Fibroblast of peridontal ligament (primary cell): ENCODE measurements around the gene PLXNB1.

Experiments
- DNase-seq: peaks from one replicate; pipeline ENCODE4 v3.0.0-alpha.2; 2010; ENCODE audit errors: extremely low read depth

The PLXNB1 gene

GRCh38 chr3:48419149-48419548 lies 10.7 kb downstream of the PLXNB1 start:
- DNase-seq = no peak

GRCh38 chr3:48418651-48419050 lies 11.2 kb downstream of the PLXNB1 start:
- no peak for DNase-seq

- DNase-seq = no peak
Observed at GRCh38 chr3:48418140-48418539, 11.7 kb downstream of the PLXNB1 start.

GRCh38 chr3:48417529-48418108 lies 12.3 kb downstream of the PLXNB1 start:
- DNase-seq = no peak

- no peak for DNase-seq
Observed at GRCh38 chr3:48416546-48416945, 13.3 kb downstream of the PLXNB1 start.

GRCh38 chr3:48416091-48416505 lies 13.8 kb downstream of the PLXNB1 start:
- DNase-seq = no peak

GRCh38 chr3:48415251-48415953 lies 14.5 kb downstream of the PLXNB1 start:
- no peak for DNase-seq

GRCh38 chr3:48414376-48415250 lies 15.3 kb downstream of the PLXNB1 start:
- no peak for DNase-seq

GRCh38 chr3:48413611-48414010 lies 16.3 kb downstream of the PLXNB1 start:
- DNase-seq = no peak

GRCh38 chr3:48413086-48413485 lies 16.8 kb downstream of the PLXNB1 start:
- DNase-seq = no peak

- no peak for DNase-seq
Observed at GRCh38 chr3:48412375-48413001, 17.4 kb downstream of the PLXNB1 start.

- DNase-seq = no peak
Observed at GRCh38 chr3:48411606-48412374, 18.1 kb downstream of the PLXNB1 start.

- DNase-seq = no peak
Observed at GRCh38 chr3:48411041-48411588, 18.8 kb downstream of the PLXNB1 start.

GRCh38 chr3:48410205-48411040 lies 19.5 kb downstream of the PLXNB1 start:
- no peak for DNase-seq

- DNase-seq = no peak
Observed at GRCh38 chr3:48409291-48410201, 20.3 kb downstream of the PLXNB1 start.

- no peak for DNase-seq
Observed at GRCh38 chr3:48408823-48409281, 21.0 kb downstream of the PLXNB1 start.

- DNase-seq = no peak
Observed at GRCh38 chr3:48407542-48408099, 22.3 kb downstream of the PLXNB1 start.
